Fibroblast of the aortic adventitia (primary cell): ENCODE results near the gene LGMN. TPM values are rescaled to one million over a fixed set of nuclear protein-coding genes. Genes with fewer than 3 reads are reported as not detected.
"Not testable (repeated sequence)": the region's sequence is repeated elsewhere in the genome, so short reads cannot be mapped to it uniquely, and the experiment has no call there.

Source experiments
- DNase-seq: peaks from one replicate; pipeline ENCODE4 v3.0.0-alpha.2; 2010; ENCODE audit warnings: low read depth
- H3K4me3 ChIP-seq: 2 replicates; pipeline ENCODE4 v1.5.1; 2011; ENCODE audit warnings: low read depth, mild to moderate bottlenecking, control low read depth, low read length, moderate library complexity
- total RNA-seq: library from RNA; depleted of rRNA; stranded (reverse); fragments of >200 nt; gene quantifications from 2 replicates; pipeline ENCODE4 v1.2.3, GENCODE V29; 2012; ENCODE audit warnings: low replicate concordance
- TF ChIP-seq, protein P1 (sequence below): IDR thresholded peaks from 2 replicates; pipeline ENCODE4 v1.5.1; 2011; ENCODE audit warnings: mild to moderate bottlenecking, low read length, control low read depth, inconsistent platforms; ENCODE audit not compliant: insufficient read depth

The LGMN gene
- total RNA-seq, 1 donor = 28.6 TPM

DNA sequence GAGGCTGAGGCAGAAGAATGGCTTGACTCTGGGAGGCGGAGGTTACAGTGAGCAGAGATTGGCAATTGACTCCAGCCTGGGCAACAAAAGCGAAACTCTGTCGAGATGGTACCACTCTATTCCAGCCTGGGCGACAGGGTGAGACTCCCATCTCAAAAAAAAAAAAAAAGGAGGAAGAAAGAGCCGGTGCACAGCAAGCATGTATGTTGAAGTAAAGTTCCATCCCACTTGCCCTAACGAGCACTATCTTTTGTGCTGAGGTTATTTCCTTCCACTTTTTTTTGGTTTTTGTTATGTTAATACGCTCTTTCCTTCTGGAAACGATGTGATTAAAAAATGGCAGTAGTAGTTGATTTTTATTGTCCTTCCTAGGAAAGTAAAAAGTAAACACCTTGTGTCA is 26.1 kb upstream of the LGMN start:
- DNase-seq = no peak
- TF ChIP-seq, protein P1, sequence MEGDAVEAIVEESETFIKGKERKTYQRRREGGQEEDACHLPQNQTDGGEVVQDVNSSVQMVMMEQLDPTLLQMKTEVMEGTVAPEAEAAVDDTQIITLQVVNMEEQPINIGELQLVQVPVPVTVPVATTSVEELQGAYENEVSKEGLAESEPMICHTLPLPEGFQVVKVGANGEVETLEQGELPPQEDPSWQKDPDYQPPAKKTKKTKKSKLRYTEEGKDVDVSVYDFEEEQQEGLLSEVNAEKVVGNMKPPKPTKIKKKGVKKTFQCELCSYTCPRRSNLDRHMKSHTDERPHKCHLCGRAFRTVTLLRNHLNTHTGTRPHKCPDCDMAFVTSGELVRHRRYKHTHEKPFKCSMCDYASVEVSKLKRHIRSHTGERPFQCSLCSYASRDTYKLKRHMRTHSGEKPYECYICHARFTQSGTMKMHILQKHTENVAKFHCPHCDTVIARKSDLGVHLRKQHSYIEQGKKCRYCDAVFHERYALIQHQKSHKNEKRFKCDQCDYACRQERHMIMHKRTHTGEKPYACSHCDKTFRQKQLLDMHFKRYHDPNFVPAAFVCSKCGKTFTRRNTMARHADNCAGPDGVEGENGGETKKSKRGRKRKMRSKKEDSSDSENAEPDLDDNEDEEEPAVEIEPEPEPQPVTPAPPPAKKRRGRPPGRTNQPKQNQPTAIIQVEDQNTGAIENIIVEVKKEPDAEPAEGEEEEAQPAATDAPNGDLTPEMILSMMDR = no peak
- no peak overlapping the region for H3K4me3 ChIP-seq

DNA sequence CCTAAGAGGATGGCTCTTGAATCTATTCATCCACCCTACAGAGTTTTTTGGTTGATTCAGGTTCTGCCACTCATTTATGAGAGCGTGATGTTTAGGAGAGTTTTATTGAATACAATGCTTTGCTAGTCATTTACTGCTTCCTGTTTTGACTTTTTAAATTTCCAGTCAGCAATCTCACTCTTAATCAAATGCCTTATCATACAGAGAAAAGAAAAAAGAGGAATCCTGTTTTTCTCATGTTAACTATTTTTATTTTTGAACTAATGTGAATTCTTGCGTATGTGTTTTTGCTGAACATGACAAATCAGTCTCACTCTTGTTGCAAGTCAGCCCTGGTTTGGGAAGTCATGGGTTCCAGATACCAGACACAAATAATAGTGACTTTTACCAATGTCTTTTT is 22.1 kb upstream of the LGMN start:
- no peak for DNase-seq
- H3K4me3 ChIP-seq = no peak overlapping the region

GRCh38 chr14:92768795-92769194 is 20.4 kb upstream of the LGMN start:
- TF ChIP-seq, protein P1 = no peak
- H3K4me3 ChIP-seq = no peak overlapping the region
- no peak for DNase-seq

More for the DNA sequence above, 22.1 kb upstream of the LGMN start:
- TF ChIP-seq, protein P1 = no peak

DNA sequence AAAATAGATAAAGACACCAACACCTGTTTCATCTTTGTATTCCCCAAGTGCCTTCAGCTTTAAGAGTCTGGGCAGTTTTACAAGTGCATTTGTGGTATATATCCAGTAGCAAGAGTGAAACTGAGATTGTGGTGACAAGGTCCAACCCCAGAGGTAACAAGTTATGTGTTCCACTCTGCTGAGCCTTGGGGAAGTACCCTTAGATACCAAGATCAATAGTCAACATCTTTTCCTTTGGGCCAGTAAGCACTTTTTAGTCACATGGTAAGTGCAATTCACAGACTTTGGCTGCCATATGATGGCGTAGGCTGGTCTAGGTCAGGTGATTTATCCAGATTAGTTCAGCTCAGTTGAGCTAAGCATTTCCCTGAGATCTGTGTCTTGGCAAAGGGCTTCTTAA is 19.8 kb upstream of the LGMN start:
- H3K4me3 ChIP-seq, DNase-seq: not testable (repeated sequence)

- not testable (repeated sequence) for DNase-seq, H3K4me3 ChIP-seq
These were observed 15.5 kb upstream of the LGMN start for GRCh38 chr14:92763666-92764631.

- DNase-seq = no peak
- H3K4me3 ChIP-seq = no peak overlapping the region
- TF ChIP-seq, protein P1 = no peak
These were observed 12.0 kb upstream of the LGMN start for GRCh38 chr14:92760524-92760805.

GRCh38 chr14:92759679-92760523 is 11.5 kb upstream of the LGMN start:
- no peak overlapping the region for H3K4me3 ChIP-seq
- DNase-seq = no peak
- TF ChIP-seq, protein P1 = no peak

DNA sequence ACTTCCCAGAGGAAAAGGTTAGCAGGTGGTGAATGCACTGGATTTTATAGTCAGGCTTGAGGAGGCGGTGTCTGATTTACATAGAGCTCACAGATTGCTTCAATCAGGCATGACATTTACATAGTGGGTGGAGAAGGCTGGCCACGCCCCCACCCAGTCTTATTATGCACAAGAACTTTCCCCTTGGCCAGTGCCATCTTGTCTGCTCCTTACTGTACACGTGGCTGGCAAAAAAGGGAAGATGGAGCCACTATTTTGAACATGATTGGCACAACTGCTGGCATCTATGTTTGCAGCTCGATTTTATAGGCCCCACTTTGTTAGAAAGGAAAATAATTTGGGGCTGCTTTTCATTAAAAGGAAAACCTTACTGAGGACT is 10.9 kb upstream of the LGMN start:
- peak; percentile 25 for DNase-seq
- TF ChIP-seq, protein P1 = no peak
- H3K4me3 ChIP-seq = no peak overlapping the region
